HepG2 (cell line): ENCODE results near the gene ZNF883. TPM values are rescaled to one million over a fixed set of nuclear protein-coding genes. Genes with fewer than 3 reads are reported as not detected.

Source experiments
- CAMTA2 ChIP-seq: sonication (generic); formaldehyde crosslinking; IDR thresholded peaks from 2 replicates; pipeline ENCODE4 v1.4.0; 2020; ENCODE audit warnings: mild to moderate bottlenecking, missing genetic modification reagents, borderline replicate concordance
- CCDC6 ChIP-seq: sonication (generic); formaldehyde crosslinking; IDR thresholded peaks from 2 replicates; pipeline ENCODE4 v1.8.1; 2022; ENCODE audit warnings: mild to moderate bottlenecking, missing genetic modification reagents, moderate library complexity
- EEA1 ChIP-seq: sonication (generic); formaldehyde crosslinking; IDR thresholded peaks from 2 replicates; pipeline ENCODE4 v1.5.1; 2020; ENCODE audit warnings: mild to moderate bottlenecking, missing genetic modification reagents, borderline replicate concordance
- HOXA9 ChIP-seq: sonication (generic); formaldehyde crosslinking; IDR thresholded peaks from 2 replicates; pipeline ENCODE4 v1.8.1; 2022; ENCODE audit warnings: missing genetic modification reagents, mild to moderate bottlenecking, moderate library complexity, borderline replicate concordance
- KDM5B ChIP-seq: sonication (generic); formaldehyde crosslinking; IDR thresholded peaks from 2 replicates; pipeline ENCODE4 v1.4.0; 2020; ENCODE audit warnings: missing genetic modification reagents, mild to moderate bottlenecking, borderline replicate concordance
- PHF21A ChIP-seq: sonication (generic); formaldehyde crosslinking; IDR thresholded peaks from 2 replicates; pipeline ENCODE4 v1.5.0; 2020; ENCODE audit warnings: mild to moderate bottlenecking, missing genetic modification reagents
- RFXAP ChIP-seq: sonication (generic); formaldehyde crosslinking; IDR thresholded peaks from 2 replicates; pipeline ENCODE4 v1.4.0; 2020; ENCODE audit warnings: missing genetic modification reagents, borderline replicate concordance
- SIN3A ChIP-seq: IDR thresholded peaks from 2 replicates; pipeline ENCODE4 v1.6.1; 2011; ENCODE audit warnings: low read depth, mild to moderate bottlenecking, control low read depth, low read length, borderline replicate concordance
- SIX1 ChIP-seq: sonication (generic); formaldehyde crosslinking; IDR thresholded peaks from 2 replicates; pipeline ENCODE4 v1.4.0; 2020; ENCODE audit warnings: missing genetic modification reagents, borderline replicate concordance
- SNAI1 ChIP-seq: sonication (generic); formaldehyde crosslinking; IDR thresholded peaks from 2 replicates; pipeline ENCODE4 v1.5.0; 2020; ENCODE audit warnings: mild to moderate bottlenecking, missing genetic modification reagents, borderline replicate concordance
- ZBTB40 ChIP-seq, 2 experiments: fragments of 450-650 bp in 1 of 2; sonication (generic) in 1 of 2; formaldehyde crosslinking in 1 of 2; IDR thresholded peaks; 2 replicates each; pipeline versions ENCODE4 v1.6.1 to v1.8.0; 2016 to 2022; ENCODE audit warnings: antibody characterized with exemption in 1 of 2, mild to moderate bottlenecking in 1 of 2, missing genetic modification reagents in 1 of 2
- ZFP37 ChIP-seq: sonication (generic); formaldehyde crosslinking; IDR thresholded peaks from 2 replicates; pipeline ENCODE4 v1.4.0; 2020; ENCODE audit warnings: missing genetic modification reagents, borderline replicate concordance
- ZNF232 ChIP-seq: sonication (generic); formaldehyde crosslinking; IDR thresholded peaks from 2 replicates; pipeline ENCODE4 v1.4.0; 2020; ENCODE audit warnings: missing genetic modification reagents, borderline replicate concordance
- ZNF276 ChIP-seq: sonication (generic); formaldehyde crosslinking; IDR thresholded peaks from 2 replicates; pipeline ENCODE4 v1.4.0; 2020; ENCODE audit warnings: mild to moderate bottlenecking, low read depth, missing genetic modification reagents
- ZNF549 ChIP-seq: sonication (generic); formaldehyde crosslinking; IDR thresholded peaks from 2 replicates; pipeline ENCODE4 v1.5.0; 2020; ENCODE audit warnings: missing genetic modification reagents
- ZNF644 ChIP-seq: IDR thresholded peaks from 2 replicates; pipeline ENCODE4 v1.6.1; 2016; ENCODE audit warnings: low read depth
- ZSCAN12 ChIP-seq: sonication (generic); formaldehyde crosslinking; IDR thresholded peaks from 2 replicates; pipeline ENCODE4 v1.9.0; 2021; ENCODE audit warnings: mild to moderate bottlenecking, missing genetic modification reagents
- ZZZ3 ChIP-seq: sonication (generic); formaldehyde crosslinking; IDR thresholded peaks from 2 replicates; pipeline ENCODE4 v1.4.0; 2020; ENCODE audit warnings: missing genetic modification reagents, mild to moderate bottlenecking, borderline replicate concordance
- polyA plus RNA-seq, 8 experiments: library from polyadenylated mRNA; depleted of rRNA in 3 of 8; stranded (reverse) in 7 of 8; unstranded in 1 of 8; fragments of >200 nt; fragmentation: Illumina TruSeq in 4 of 8; extraction: Trizol in 4 of 8; gene quantifications; 2 replicates each; pipeline versions ENCODE4 v1.2.1 to v1.2.3, GENCODE V29; 2011 to 2016; ENCODE audit warnings: low read depth in 4 of 8, missing spikeins in 1 of 8, mixed read lengths in 1 of 8; ENCODE audit not compliant: insufficient read depth in 1 of 8
- total RNA-seq, 5 experiments: library from RNA; depleted of rRNA; stranded (reverse); fragments of >200 nt; fragmentation: Illumina TruSeq; extraction: Trizol; gene quantifications; 2 replicates each; pipeline ENCODE4 v1.2.3, GENCODE V29; 2016; ENCODE audit warnings: low read depth in 1 of 5
- TF ChIP-seq, protein P1 (sequence below): IDR thresholded peaks from 2 replicates; pipeline ENCODE4 v1.6.1; 2012; ENCODE audit warnings: inconsistent platforms

ZNF883 gene
- total and polyA plus RNA-seq, 2 of the 13 experiments (the other 11 are each of a cell fraction or from before 2014, with no cell fraction given): 5.3 to 10.0 TPM

GRCh38 chr9:113011911-113012381 lies at the start of gene ZNF883 (continued):
- TF ChIP-seq PHF21A (CRISPR knock-in tag) (0 out of 2 replicates have a peak, but pooled peaks have one; percentile 50), ZNF644 (CRISPR knock-in tag) (no peak), ZSCAN12 (no peak), KDM5B (CRISPR knock-in tag) (peak; percentile 48; the same call in 1 of the 2 replicates), CAMTA2 (CRISPR knock-in tag) (peak; percentile 37; the same call in 1 of the 2 replicates), ZFP37 (CRISPR knock-in tag) (no peak), ZNF232 (CRISPR knock-in tag) (no peak), ZZZ3 (no peak), ZBTB40 (IDR thresholded peaks at IDR 0.05) (no peak), ZBTB40 (CRISPR knock-in tag; IDR thresholded peaks at IDR 0.05) (peak; percentile 53; the same call in 1 of the 2 replicates), HOXA9 (CRISPR knock-in tag) (no peak), ZNF549 (CRISPR knock-in tag) (no peak), EEA1 (CRISPR knock-in tag) (no peak), SIX1 (CRISPR knock-in tag) (no peak), ZNF276 (CRISPR knock-in tag) (0 out of 2 replicates have a peak, but pooled peaks have one; percentile 44), RFXAP (no peak), SIN3A (0 out of 2 replicates have a peak, but pooled peaks have one; percentile 52), CCDC6 (CRISPR knock-in tag) (no peak), SNAI1 (CRISPR knock-in tag) (no peak)
- TF ChIP-seq, protein P1, sequence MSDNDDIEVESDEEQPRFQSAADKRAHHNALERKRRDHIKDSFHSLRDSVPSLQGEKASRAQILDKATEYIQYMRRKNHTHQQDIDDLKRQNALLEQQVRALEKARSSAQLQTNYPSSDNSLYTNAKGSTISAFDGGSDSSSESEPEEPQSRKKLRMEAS: peak; percentile 55
